BJ (cell line): ENCODE data around the gene HOXA9. TPM values are rescaled to one million over a fixed set of nuclear protein-coding genes. Genes with fewer than 3 reads are reported as not detected.

ENCODE experiments used
- CTCF ChIA-PET: fragments of 350-600 bp; formaldehyde crosslinking; extraction: SDS; loops from one replicate; lab custom pipeline; 2021; ENCODE audit warnings: antibody characterized with exemption, inconsistent platforms; lab: Yijun Ruan, JAX
- POLR2A ChIA-PET: fragments of 300-600 bp; sonication (Branson Sonifier 250); formaldehyde crosslinking; extraction: SDS; loops from one replicate; lab custom pipeline; 2021; ENCODE audit warnings: antibody characterized with exemption; lab: Charles Lee
- DNase-seq: peaks from one replicate; pipeline ENCODE4 v3.0.0-alpha.2; 2011; ENCODE audit warnings: low read depth
- H3K27me3 ChIP-seq: 2 replicates; pipeline ENCODE4 v1.6.0; 2011; ENCODE audit warnings: low read length; ENCODE audit not compliant: control insufficient read depth, insufficient read depth
- H3K36me3 ChIP-seq: 2 replicates; pipeline ENCODE4 v1.5.1; 2011; ENCODE audit warnings: low read length; ENCODE audit not compliant: control insufficient read depth, insufficient read depth
- H3K4me3 ChIP-seq: 2 replicates; pipeline ENCODE4 v1.5.1; 2011; ENCODE audit warnings: low read depth, mild to moderate bottlenecking, control low read depth, low read length
- polyA plus RNA-seq: library from polyadenylated mRNA; depleted of rRNA; stranded (reverse); fragments of >200 nt; gene quantifications from 2 replicates; pipeline ENCODE4 v1.2.3, GENCODE V29; 2011
- TF ChIP-seq, protein P1 (sequence below): IDR thresholded peaks from 2 replicates; pipeline ENCODE4 v1.5.1; 2011; ENCODE audit warnings: low read depth, mild to moderate bottlenecking, control low read depth, inconsistent platforms, low read length, moderate library complexity; ENCODE audit not compliant: insufficient read depth

HOXA9 gene
- polyA plus RNA-seq, 1 experiment: 15.0 TPM

DNA sequence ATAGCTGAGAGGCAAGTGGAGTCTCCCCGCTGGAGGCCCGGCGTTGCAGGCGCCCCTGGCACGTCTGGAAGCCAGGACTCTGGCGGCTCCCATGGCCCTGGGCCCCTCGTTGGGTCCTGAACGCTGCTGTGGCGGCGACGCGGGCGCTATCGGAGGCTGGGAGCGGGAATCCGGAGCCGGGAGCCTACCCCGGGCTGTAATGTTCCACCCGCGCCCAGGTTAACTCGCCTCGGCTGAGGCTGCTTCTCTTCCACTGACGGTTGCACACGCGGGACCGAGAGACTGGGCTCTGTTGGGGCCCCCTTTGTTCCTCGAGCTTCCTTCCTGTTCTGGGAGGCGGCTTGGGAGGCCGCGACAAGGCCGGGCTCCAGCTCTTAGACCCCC, 20.6 kb downstream of the HOXA9 start:
- DNase-seq: no peak
- TF ChIP-seq, protein P1, sequence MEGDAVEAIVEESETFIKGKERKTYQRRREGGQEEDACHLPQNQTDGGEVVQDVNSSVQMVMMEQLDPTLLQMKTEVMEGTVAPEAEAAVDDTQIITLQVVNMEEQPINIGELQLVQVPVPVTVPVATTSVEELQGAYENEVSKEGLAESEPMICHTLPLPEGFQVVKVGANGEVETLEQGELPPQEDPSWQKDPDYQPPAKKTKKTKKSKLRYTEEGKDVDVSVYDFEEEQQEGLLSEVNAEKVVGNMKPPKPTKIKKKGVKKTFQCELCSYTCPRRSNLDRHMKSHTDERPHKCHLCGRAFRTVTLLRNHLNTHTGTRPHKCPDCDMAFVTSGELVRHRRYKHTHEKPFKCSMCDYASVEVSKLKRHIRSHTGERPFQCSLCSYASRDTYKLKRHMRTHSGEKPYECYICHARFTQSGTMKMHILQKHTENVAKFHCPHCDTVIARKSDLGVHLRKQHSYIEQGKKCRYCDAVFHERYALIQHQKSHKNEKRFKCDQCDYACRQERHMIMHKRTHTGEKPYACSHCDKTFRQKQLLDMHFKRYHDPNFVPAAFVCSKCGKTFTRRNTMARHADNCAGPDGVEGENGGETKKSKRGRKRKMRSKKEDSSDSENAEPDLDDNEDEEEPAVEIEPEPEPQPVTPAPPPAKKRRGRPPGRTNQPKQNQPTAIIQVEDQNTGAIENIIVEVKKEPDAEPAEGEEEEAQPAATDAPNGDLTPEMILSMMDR: no peak
- Histone ChIP-seq H3K27me3 (no peaks in the 10 kb centered on the region), H3K36me3 (peaks cover 1% of the 10 kb centered on the region; the same call in 1 of the 2 replicates), H3K4me3 (no peak overlapping the region)
- POLR2A ChIA-PET: no interaction called here
- CTCF ChIA-PET: interaction anchor here (0.9 to 5.9 kb wide), 18 partner anchors 11 to 469 kb away, joined by 3 to 59 read pairs (median 4); partner anchors contain the start of genes HOXA4 and HOXA7

DNA sequence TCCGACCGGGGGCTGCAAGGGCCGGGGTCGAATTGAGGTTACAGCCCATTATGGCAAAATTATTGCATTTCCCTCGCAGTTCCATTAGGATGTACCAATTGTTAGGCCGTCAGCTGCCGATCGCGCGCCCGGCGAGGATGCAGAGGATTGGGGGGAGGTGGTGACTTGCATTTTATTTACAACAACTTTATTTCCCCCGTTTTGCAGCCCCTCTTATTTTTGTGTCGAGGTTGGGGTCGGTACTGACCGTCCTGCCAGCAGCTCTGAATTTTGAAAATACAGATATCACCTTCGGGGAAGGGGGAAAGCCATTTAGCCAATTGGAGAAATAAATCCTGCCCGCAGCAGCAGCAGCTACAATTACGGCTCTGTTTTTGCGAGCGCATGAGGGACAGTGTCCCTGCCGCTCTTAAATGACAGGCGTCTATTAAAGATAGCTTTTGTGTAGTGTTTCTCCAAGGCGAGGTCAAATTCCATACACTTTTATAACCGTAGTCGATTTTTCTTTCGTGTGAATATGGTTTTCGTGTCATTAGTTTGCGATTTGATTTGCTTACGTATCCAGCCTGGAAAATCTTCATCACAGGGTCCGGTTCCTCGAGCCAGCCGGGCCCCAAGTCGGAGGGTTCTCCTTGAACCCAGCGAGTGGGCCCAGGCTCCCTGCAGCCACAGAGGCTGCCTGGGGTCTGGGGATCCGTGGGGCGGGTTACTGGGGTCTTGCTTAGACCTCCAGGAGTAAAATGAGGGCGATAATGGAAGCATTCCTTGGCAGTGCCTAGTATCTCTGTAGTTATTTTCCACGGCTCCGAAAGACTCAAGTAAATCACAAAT, 21.2 kb downstream of the HOXA9 start:
- H3K27me3 ChIP-seq: no peaks in the 10 kb centered on the region
- POLR2A ChIA-PET: no interaction called here
- no peak for DNase-seq
- CTCF ChIA-PET: interaction anchor here (0.5 to 5.9 kb wide), 37 partner anchors 8 to 1248 kb away, joined by 3 to 59 read pairs (median 4); partner anchors contain the start of genes HOXA3, HOXA4 and HOXA7
- TF ChIP-seq, protein P1: peak; percentile 71; the same call in 1 of the 2 replicates
- H3K4me3 ChIP-seq: no peak overlapping the region
- H3K36me3 ChIP-seq: peaks cover 1% of the 10 kb centered on the region; the same call in 1 of the 2 replicates

DNA sequence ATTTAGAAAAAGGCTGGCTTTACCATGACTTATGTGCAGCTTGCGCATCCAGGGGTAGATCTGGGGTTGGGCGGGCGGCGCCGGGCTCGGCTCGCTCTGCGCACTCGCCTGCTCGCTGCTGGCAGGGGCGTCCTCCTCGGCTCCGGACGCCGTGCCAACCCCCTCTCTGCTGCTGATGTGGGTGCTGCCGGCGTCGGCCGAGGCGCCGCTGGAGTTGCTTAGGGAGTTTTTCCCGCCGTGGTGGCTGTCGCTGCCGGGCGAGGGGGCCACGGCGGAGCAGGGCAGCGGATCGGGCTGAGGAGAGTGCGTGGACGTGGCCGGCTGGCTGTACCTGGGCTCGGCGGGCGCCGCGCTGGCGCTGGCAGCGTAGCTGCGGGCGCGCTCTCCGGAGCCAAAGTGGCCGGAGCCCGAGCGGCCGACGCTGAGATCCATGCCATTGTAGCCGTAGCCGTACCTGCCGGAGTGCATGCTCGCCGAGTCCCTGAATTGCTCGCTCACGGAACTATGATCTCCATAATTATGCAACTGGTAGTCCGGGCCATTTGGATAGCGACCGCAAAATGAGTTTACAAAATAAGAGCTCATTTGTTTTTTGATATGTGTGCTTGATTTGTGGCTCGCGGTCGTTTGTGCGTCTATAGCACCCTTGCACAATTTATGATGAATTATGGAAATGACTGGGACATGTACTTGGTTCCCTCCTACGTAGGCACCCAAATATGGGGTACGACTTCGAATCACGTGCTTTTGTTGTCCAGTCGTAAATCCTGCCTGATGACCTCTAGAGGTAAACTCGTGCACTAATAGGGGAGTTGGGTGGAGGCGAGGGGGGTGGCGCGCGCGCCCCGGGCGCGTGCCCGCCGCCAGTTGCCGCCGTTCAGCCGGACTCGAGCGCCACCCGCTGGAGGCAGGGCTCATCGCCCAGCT, 22.1 kb downstream of the HOXA9 start, which contains the start of gene HOXA5:
Gene HOXA5 (minus strand): TSS at position 659 of the 927 bp plus-strand sequence. CDS start 74 bp downstream, at position 585.
- POLR2A ChIA-PET: interaction anchor here (0.6 kb wide), 2 partner anchors 13 to 432 kb away, joined by 3 to 4 read pairs; partner anchors contain the start of gene HOXA7
- H3K4me3 ChIP-seq: peak within 1 kb of the TSS; percentile 50
- no peak for DNase-seq
- peaks cover 1% of the 10 kb centered on the region; the same call in 1 of the 2 replicates for H3K36me3 ChIP-seq
- TF ChIP-seq, protein P1: no peak; the same call in 1 of the 2 replicates
- CTCF ChIA-PET: interaction anchor here (0.6 to 5.9 kb wide), 35 partner anchors 9 to 1247 kb away, joined by 3 to 59 read pairs (median 4); partner anchors contain the start of genes HOXA3, HOXA4 and HOXA7
- no peaks in the 10 kb centered on the region for H3K27me3 ChIP-seq

DNA sequence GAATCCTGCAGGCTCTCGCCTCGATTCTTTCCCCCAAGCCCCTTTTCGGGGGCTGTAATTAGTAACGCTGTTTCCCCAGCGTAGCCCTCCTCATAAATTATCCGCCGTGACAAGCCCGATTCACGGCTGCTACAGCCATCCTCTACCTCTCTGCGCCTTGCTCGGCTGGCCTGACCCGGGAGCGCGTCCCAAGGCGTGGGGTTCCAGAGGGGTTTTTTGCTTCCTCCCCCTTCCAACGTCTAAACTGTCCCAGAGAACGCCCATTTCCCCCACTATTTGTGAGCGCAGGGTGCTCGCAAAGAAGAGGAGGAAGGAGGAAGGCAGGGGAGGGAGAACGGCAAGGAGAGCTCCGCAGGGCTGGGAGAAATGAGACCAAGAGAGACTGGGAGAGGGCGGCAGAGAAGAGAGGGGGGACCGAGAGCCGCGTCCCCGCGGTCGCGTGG, 22.7 kb downstream of the HOXA9 start:
- TF ChIP-seq, protein P1: no peak
- ChIA-PET POLR2A (interaction anchor here (0.6 kb wide), 1 partner anchor 431 kb away, joined by 3 read pairs; no protein-coding TSS in a partner anchor), CTCF (interaction anchor here (0.9 to 5.9 kb wide), 15 partner anchors 8 to 777 kb away, joined by 4 to 59 read pairs (median 11); partner anchors contain the start of genes HOXA3, HOXA4 and HOXA7)
- DNase-seq: no peak
- H3K36me3 ChIP-seq: peaks cover 1% of the 10 kb centered on the region; the same call in 1 of the 2 replicates
- H3K27me3 ChIP-seq: no peaks in the 10 kb centered on the region
- peak overlapping the region; percentile 50 for H3K4me3 ChIP-seq
